Muscle layer of duodenum (tissue), 2 donors: ENCODE measurements around the gene PXN.
"Not testable (repeated sequence)": the region's sequence is repeated elsewhere in the genome, so short reads cannot be mapped to it uniquely, and the experiment has no call there.

Source experiments
- H3K27ac ChIP-seq: one replicate; pipeline ENCODE4 v1.7.0; 2013; ENCODE audit warnings: mild to moderate bottlenecking, low read length
- H3K27me3 ChIP-seq: one replicate; pipeline ENCODE4 v1.7.0; 2013; ENCODE audit warnings: low read depth, mild to moderate bottlenecking, control low read depth, low read length
- H3K36me3 ChIP-seq, 2 donors: one replicate each; pipeline ENCODE4 v1.7.0; 2013; ENCODE audit warnings: low read length in 2 of 2, control low read depth in 1 of 2, mild to moderate bottlenecking in 1 of 2; ENCODE audit not compliant: insufficient read depth in 2 of 2, control insufficient read depth in 1 of 2
- H3K4me1 ChIP-seq, 2 donors: one replicate each; pipeline ENCODE4 v1.7.0; 2013; ENCODE audit warnings: low read length in 2 of 2, mild to moderate bottlenecking in 2 of 2, control low read depth in 1 of 2, moderate library complexity in 1 of 2; ENCODE audit not compliant: insufficient read depth in 2 of 2, control insufficient read depth in 1 of 2
- H3K4me3 ChIP-seq, 2 donors: one replicate each; pipeline ENCODE4 v1.7.0; 2013; ENCODE audit warnings: low read length in 2 of 2, low read depth in 1 of 2, mild to moderate bottlenecking in 1 of 2
- H3K9me3 ChIP-seq, 2 donors: one replicate each; pipeline ENCODE4 v1.7.0; 2013; ENCODE audit warnings: low read length in 2 of 2, control low read depth in 1 of 2, mild to moderate bottlenecking in 1 of 2; ENCODE audit not compliant: control insufficient read depth in 1 of 2
- donor health status: healthy.

The PXN gene

DNA sequence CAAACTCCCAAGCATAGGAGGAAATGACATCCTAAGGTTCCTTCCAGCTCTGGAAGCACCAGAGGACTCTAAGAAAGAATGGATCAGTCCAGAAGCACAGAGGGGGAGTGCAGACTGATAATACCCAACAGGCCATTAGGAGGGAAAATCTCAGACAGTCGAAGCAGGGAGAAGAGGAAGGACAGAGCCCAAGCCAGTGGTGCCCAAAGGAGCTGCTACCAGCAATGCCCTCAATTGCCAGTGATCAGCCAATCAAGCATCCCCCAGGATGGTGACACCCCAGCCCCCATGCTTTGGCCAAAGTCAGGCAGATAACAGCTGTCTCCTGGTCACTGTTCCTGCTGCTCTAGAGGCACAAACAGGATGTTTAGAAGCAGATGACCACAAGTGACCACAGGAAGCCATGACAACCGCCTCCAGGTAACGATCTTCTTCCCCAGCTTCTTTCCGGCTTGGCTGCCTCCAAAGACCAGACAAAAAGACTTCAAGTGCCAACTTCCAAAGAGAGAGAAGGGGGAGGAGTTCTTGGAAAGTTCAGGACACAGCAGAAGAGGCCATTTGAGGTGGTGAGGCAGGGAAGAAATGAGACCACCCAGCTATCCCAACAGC, 16.2 kb downstream of the PXN start:
- Histone ChIP-seq H3K27ac (peak overlapping the region; percentile 81), H3K27me3 (no peaks in the 10 kb centered on the region), H3K4me1 (peaks cover 21 to 44% of the 10 kb centered on the region in 2 donors), H3K36me3 (no peaks in the 10 kb centered on the region), H3K9me3 (no peaks in the 10 kb centered on the region), H3K4me3 (no peak overlapping the region)

DNA sequence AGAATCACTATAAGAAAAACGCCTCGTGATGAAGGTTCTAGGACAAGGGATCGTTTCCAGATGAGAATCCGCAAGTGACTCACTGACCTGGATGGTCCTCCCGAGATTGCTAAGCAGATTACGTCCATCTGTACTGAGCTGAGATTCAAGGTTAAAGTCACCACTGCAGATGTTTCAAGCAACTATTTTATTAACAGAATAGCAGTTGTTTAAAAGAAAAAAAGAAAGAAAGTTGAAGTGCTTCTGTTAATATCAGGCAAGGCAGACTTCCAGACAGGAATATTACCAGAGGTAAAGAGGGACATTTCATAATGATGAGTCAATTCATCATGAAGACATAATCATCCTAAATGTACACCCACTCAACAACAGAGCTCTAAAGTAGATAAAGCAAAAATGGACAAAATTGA, 17.9 kb downstream of the PXN start:
- peak overlapping the region in 1 of 2 donors; percentile 21 for H3K4me3 ChIP-seq
- H3K27me3 ChIP-seq: no peaks in the 10 kb centered on the region
- peaks cover 21 to 58% of the 10 kb centered on the region in 2 donors for H3K4me1 ChIP-seq
- H3K36me3 ChIP-seq: no peaks in the 10 kb centered on the region
- H3K27ac ChIP-seq: peak overlapping the region; percentile 70
- no peaks in the 10 kb centered on the region for H3K9me3 ChIP-seq

DNA sequence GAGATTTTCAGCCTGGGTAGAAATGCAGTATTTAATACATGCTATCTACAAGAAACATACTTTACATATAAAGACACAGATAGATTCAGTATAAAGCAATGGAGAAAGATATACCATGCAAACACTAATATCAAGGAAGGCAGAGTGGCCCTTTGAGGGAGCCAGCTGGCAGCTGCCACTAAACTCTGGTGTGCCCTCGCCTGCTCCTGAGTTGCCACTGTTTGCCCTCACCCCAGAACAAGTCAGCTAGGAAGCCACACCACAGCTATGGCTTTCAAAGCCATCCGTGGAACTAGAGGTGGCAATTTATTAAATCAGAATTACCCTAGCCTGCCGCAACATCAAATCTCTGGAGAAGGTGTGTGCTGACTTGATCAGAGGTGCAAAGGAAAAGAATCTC, 18.3 kb downstream of the PXN start:
- H3K27ac ChIP-seq: peak overlapping the region; percentile 70
- no peak overlapping the region for H3K4me3 ChIP-seq
- no peaks in the 10 kb centered on the region for H3K27me3 ChIP-seq
- H3K9me3 ChIP-seq: no peaks in the 10 kb centered on the region
- peaks cover 21 to 60% of the 10 kb centered on the region in 2 donors for H3K4me1 ChIP-seq
- H3K36me3 ChIP-seq: no peaks in the 10 kb centered on the region

DNA sequence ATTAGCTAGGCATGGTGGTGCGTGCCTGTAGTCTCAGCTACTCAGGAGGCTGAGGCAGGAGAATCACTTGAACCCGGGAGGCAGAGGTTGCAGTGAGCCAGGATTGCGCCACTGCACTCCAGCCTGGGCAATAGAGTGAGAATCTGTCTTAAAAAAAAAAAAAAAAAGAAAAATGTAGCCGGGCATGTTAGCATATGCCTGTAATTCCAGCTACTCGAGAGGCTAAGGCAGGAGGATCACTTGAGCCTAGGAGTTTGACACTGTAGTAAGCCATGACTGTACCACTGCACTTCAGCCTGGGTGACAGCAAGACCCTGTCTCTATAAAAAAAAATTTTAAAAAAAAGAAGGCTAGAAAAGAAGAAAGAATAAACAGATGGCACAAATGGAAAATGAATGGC, 18.8 kb downstream of the PXN start:
- not testable (repeated sequence) for H3K9me3 ChIP-seq, H3K27me3 ChIP-seq, H3K4me3 ChIP-seq, H3K36me3 ChIP-seq
- Histone ChIP-seq H3K27ac (peak overlapping the region; percentile 70), H3K4me1 (peaks cover 16 to 63% of the 10 kb centered on the region in 2 donors)

DNA sequence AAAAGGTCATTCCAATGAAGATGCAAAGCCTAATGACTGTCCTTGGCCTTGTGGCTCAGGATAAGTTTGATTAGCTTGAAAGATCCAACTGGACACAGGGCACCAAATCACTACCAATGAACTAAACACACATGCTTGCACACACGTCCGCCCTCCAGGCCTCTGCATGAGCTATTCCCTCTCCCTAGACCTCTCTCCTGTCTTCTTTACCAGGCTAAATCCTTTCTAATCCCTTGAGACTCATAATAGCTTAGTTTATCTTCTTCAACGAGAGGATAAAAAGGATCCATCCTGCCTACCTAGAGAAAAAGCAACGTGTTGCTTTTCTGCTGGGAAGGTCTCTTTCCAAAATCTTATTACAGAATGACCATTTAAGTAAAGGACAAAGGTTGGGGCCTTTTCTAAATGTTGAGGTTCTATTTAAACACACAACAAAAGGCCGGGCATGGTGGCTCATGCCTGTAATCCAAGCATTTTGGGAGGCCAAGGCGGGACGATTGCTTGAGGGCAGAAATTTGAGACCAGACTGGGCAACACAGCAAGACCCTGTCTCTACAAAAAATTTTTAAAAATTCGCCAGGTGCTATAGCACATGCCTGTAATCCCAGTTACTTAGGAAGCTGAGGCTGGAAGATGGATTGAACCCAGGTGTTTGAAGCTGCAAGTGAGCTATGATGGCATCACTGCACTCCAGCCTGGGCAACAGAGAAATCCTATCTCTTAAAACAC, 22.4 kb downstream of the PXN start:
- peaks cover 24 to 69% of the 10 kb centered on the region in 2 donors for H3K4me1 ChIP-seq
- H3K27me3 ChIP-seq: no peaks in the 10 kb centered on the region
- H3K36me3 ChIP-seq: peaks cover 0 to 3% of the 10 kb centered on the region in 2 donors
- no peak overlapping the region for H3K4me3 ChIP-seq
- H3K9me3 ChIP-seq: no peaks in the 10 kb centered on the region
- H3K27ac ChIP-seq: no peak overlapping the region

DNA sequence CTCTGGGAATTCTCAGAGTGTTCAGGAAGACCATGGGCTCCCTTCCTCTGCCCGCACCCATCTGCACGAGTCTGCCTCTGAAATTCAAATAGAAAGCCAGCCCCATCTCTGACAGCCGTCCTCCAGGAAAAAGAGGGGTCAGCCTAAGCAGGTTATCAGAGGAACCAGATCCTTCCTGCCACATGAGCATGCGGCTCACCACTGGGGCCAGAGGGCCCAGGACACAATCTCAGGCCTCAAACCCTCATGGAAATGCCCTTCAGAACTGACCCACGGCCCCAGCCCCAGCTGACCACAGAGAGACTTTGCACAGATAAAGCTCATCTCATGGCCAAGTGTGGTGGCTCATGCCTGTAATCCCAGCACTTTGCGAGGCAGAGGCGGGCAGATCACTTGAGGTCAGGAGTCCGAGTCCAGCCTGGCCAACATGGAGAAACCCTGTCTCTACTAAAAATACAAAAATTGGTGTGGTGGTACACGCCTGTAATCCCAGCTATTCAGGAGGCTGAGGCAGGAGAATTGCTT, 23.2 kb downstream of the PXN start:
- Histone ChIP-seq H3K36me3 (peaks cover 0 to 3% of the 10 kb centered on the region in 2 donors), H3K9me3 (no peaks in the 10 kb centered on the region), H3K4me3 (no peak overlapping the region), H3K4me1 (peaks cover 28 to 70% of the 10 kb centered on the region in 2 donors), H3K27ac (no peak overlapping the region), H3K27me3 (no peaks in the 10 kb centered on the region)

DNA sequence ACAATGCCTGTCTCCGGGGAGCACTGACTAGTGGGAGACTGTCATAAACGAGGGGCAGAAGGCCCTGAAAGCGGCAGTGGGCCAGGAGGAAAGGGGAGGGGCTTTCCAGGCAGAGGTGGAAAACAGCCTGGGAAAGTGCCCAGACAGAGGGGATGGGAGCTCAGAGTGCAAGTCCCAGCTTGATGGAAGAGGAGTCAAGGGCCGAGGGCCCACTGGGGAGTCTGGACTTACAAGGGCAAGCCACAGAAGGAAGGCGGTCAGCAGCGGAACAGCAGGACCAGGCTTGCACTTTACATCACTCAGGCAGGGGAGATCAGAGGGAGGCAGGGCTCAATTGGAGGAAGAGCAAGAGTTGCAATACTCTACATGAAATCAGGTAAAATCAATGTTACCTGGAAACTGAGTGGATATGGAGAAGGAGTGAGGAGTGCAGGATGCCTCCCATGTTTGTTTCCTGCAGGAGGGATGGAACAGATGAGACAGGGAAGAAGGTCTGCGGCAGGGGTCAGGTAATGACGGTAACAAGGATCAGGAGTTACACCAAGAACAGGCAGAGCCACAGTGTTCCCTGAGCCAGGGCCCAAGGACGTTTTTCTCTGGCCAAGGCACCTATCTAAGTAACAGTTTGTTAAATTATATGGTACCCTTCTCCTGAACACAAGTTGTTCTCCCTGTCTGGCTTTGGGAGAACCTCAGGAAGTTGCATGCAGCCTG, 23.8 kb downstream of the PXN start:
- no peak overlapping the region for H3K4me3 ChIP-seq
- peaks cover 29 to 69% of the 10 kb centered on the region in 2 donors for H3K4me1 ChIP-seq
- H3K27ac ChIP-seq: no peak overlapping the region
- no peaks in the 10 kb centered on the region for H3K9me3 ChIP-seq
- no peaks in the 10 kb centered on the region for H3K27me3 ChIP-seq
- H3K36me3 ChIP-seq: peaks cover 0 to 3% of the 10 kb centered on the region in 2 donors

DNA sequence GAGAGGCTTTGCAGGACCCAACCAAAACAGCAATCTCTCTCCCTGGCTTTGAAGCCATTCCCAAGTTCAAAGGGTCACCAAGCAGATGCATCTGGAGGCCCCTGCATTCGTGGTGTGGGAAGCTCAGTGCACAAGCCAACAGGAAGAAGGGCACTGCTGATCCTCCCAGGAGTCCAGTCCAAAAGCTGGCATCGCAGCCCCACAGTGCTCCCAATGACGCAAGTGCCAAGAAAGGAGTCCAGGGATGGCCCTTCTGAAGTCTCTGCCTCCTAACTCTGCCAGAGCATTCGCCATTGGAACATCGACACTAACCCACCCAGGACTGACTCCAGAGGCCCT, 25.1 kb downstream of the PXN start:
- Histone ChIP-seq H3K9me3 (no peaks in the 10 kb centered on the region), H3K4me1 (peaks cover 36 to 76% of the 10 kb centered on the region in 2 donors), H3K4me3 (no peak overlapping the region)

DNA sequence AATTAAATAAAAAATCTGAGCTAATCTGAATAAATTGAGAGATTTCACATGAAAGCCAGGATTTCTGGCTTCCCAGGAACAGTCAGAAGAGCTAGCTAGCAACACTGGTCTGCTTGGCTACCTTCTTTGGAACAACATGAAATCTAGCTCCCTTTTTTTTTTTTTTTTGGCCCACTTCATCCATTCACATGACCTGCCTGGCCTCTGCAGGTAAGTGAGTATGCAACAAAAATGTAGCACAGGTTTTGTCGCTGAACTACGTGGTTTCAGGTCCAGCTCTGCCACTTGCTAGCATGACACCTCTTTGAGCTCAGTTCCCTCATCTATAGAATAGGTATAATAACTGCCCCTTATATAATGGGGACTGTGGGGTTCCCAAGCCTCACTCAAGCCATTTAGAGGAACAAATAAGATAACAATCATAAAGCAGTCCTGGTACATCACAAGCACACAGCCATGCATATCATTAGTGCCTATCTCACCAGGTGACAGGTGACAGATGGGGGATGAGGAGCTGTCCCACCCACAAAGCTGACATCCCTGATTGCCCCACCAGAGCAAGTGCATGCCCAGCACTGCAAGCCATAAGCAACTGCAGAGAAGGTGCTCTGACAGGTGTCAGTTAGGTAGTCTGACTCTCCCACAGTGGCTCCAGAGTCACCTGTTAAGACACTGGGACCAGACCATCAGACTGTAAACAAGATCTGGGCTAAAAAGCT, 25.6 kb downstream of the PXN start:
- Histone ChIP-seq H3K27me3 (no peaks in the 10 kb centered on the region), H3K27ac (no peak overlapping the region), H3K4me1 (peaks cover 42 to 80% of the 10 kb centered on the region in 2 donors), H3K4me3 (no peak overlapping the region), H3K36me3 (peaks cover 0 to 3% of the 10 kb centered on the region in 2 donors), H3K9me3 (no peaks in the 10 kb centered on the region)

More for the DNA sequence above, 25.1 kb downstream of the PXN start:
- Histone ChIP-seq H3K36me3 (peaks cover 0 to 3% of the 10 kb centered on the region in 2 donors), H3K27me3 (no peaks in the 10 kb centered on the region), H3K27ac (no peak overlapping the region)

DNA sequence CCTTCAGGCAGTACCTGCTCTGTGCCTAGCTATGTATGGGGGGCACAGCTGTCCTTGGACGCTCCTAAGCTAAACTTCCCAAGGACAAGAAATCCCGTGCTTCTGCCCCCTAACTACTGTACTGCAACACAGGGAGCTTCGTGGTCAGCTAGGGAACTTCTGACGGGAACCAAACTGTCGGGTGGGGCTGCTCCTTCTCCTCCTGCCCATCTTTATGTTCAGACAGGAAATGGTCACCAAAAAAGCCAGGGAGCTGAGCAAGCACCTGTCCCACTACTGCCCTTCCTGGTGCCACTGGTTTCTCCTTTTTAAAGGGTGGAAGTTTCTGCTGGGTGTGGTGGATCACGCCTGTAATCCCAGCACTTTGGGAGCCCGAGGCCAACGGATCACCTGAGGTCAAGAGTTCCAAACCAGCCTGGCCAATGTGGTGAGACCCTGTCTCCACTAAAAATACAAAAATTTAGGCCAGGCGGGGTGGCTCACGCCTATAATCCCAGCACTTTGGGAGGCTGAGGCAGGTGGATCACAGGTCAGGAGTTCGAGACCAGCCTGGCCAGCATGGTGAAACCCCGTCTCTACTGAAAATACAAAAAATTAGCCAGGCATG, 26.6 kb downstream of the PXN start:
- peak overlapping the region in 1 of 2 donors; percentile 10 for H3K4me3 ChIP-seq
- H3K4me1 ChIP-seq: peaks cover 52 to 86% of the 10 kb centered on the region in 2 donors
- peaks cover 0 to 3% of the 10 kb centered on the region in 2 donors for H3K36me3 ChIP-seq
- H3K27me3 ChIP-seq: no peaks in the 10 kb centered on the region
- no peaks in the 10 kb centered on the region for H3K9me3 ChIP-seq
- H3K27ac ChIP-seq: no peak overlapping the region
